GM12872 (cell line): ENCODE data around the gene ANO1.

ENCODE experiments used
- TF ChIP-seq, protein P1 (sequence below): IDR thresholded peaks from 3 replicates; pipeline ENCODE4 v1.5.1; 2011; ENCODE audit warnings: low read depth, mild to moderate bottlenecking, low read length, moderate library complexity; ENCODE audit not compliant: insufficient read depth

The ANO1 gene

GRCh38 chr11:70128435-70128906 lies 50.4 kb downstream of the ANO1 start:
- TF ChIP-seq, protein P1, sequence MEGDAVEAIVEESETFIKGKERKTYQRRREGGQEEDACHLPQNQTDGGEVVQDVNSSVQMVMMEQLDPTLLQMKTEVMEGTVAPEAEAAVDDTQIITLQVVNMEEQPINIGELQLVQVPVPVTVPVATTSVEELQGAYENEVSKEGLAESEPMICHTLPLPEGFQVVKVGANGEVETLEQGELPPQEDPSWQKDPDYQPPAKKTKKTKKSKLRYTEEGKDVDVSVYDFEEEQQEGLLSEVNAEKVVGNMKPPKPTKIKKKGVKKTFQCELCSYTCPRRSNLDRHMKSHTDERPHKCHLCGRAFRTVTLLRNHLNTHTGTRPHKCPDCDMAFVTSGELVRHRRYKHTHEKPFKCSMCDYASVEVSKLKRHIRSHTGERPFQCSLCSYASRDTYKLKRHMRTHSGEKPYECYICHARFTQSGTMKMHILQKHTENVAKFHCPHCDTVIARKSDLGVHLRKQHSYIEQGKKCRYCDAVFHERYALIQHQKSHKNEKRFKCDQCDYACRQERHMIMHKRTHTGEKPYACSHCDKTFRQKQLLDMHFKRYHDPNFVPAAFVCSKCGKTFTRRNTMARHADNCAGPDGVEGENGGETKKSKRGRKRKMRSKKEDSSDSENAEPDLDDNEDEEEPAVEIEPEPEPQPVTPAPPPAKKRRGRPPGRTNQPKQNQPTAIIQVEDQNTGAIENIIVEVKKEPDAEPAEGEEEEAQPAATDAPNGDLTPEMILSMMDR, result no peak

DNA sequence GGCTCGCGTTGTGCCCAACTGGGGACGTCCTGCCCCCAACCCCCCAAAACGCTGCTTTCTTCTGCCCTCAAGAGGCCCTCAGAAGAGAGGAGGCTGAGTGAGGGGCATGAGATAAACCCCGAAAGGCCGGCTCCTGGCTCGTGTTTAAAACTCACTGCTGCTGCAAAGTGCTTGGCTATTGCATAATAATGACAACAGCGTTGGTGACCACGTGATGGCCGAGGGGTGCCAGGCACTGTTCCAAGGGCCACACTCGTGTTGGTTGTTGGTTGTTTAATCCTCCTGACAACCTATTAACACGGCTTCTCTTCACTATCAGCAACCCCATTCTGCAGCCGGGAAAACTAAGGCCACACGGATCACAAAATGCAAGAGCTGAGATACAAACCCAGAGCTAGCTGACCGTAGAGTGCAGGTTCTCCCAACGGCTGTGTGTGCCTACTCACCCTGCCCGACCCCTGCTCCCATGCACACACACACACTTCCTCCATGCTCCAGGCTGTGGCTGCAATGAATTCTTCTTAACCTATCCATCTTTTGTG lies 51.0 kb downstream of the ANO1 start:
- TF ChIP-seq, protein P1, result no peak

- TF ChIP-seq, protein P1, result no peak
Observed at GRCh38 chr11:70130636-70131035, 52.5 kb downstream of the ANO1 start.

GRCh38 chr11:70131606-70132190 lies 53.6 kb downstream of the ANO1 start:
- TF ChIP-seq, protein P1, result no peak

- TF ChIP-seq, protein P1, result no peak
Observed at GRCh38 chr11:70132641-70133040, 54.5 kb downstream of the ANO1 start.

DNA sequence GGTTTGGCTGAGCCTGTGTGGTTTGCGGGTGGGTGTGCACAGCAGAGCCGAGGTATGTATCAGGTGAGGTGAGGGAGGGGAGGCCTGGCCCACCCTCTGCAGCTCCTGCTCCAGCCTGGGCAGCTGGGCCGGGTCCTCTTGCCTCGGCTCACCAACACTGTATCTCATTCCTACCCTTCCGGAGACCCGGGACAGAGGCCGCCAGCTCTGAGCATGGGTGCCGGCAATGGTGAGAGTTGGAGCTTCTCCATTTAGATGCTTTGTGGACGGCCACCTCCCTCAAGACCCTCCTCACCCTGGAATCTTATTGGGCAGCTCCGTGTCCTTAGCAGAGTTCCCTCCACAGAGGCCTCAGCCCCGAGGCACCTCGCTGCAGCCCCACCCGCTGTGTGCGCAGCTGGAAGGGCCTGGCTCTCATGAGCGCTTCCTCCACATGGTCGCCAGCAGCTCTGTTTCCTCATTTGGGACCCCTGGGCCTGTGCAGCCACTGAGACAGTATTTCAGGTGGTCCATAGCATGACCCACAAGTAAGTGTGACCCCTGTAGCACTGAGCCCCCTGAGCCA lies 55.7 kb downstream of the ANO1 start:
- TF ChIP-seq, protein P1, result no peak

DNA sequence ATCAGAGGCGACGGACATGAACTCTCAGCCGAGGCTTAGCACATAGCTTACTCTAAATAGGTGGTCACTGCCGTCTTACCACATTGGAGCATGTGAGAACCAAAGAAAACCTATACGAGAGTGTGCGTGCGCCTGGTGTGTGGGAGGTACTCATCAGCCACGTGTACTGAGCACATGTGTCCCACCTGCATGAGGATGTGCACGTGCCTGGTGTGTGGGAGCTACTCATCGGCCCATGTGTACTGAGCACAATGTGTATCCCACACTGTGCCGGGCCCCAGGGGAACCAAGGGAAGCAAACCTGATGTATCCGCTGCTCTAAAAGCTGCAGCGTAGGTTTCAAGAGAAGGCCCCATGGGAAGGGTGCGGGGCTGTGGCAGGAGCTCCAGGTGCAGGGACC lies 56.4 kb downstream of the ANO1 start:
- TF ChIP-seq, protein P1, result no peak
